GM12878 (cell line): ENCODE measurements around the gene SPATA46. TPM values are rescaled to one million over a fixed set of nuclear protein-coding genes. Genes with fewer than 3 reads are reported as not detected.

Source experiments
- BCL11A ChIP-seq: IDR thresholded peaks from 2 replicates; pipeline ENCODE4 v1.6.1; 2011; ENCODE audit warnings: low read depth, low read length
- SMAD5 ChIP-seq: IDR thresholded peaks from 2 replicates; pipeline ENCODE4 v1.6.1; 2016; ENCODE audit warnings: antibody characterized with exemption, low read depth
- TARDBP ChIP-seq: IDR thresholded peaks from 2 replicates; pipeline ENCODE4 v1.6.1; 2016; ENCODE audit warnings: borderline replicate concordance
- polyA plus RNA-seq, 11 experiments: library from polyadenylated mRNA; depleted of rRNA in 4 of 11; unstranded in 6 of 11; stranded (reverse) in 5 of 11; fragments of >200 nt; fragmentation: Nextera tagmentation in 4 of 11; fragmentation: Illumina TruSeq in 1 of 11; extraction: Ambion mirVana in 4 of 11; extraction: Trizol in 1 of 11; gene quantifications; 1 replicate in 1 of 11; 2 replicates in 10 of 11; pipeline versions ENCODE4 v1.2.1 to v1.2.3, GENCODE V29; 2011 to 2016; ENCODE audit warnings: inconsistent platforms in 2 of 11, missing spikeins in 2 of 11, low read depth in 1 of 11
- total RNA-seq, 4 experiments: library from RNA; depleted of rRNA in 3 of 4; stranded (reverse); fragments of >200 nt in 3 of 4; fragmentation: Illumina TruSeq in 1 of 4; extraction: Trizol in 1 of 4; gene quantifications; 2 replicates each; pipeline versions ENCODE4 v1.2.1 to v1.2.3, GENCODE V29; 2013 to 2021
- TF ChIP-seq, protein P1 (sequence below): fragments of 450-650 bp; IDR thresholded peaks from 2 replicates; pipeline ENCODE4 v1.6.1; 2018; ENCODE audit warnings: mild to moderate bottlenecking, low read depth, moderate library complexity; ENCODE audit not compliant: partially characterized antibody
- TF ChIP-seq, protein P2 (sequence below): fragments of 450-650 bp; formaldehyde crosslinking; IDR thresholded peaks from 2 replicates; pipeline ENCODE4 v1.5.0; 2022; ENCODE audit warnings: mild to moderate bottlenecking, missing genetic modification characterization
- TF ChIP-seq, protein P3 (sequence below): fragments of 450-650 bp; IDR thresholded peaks from 2 replicates; pipeline ENCODE4 v1.6.1; 2017; ENCODE audit warnings: mild to moderate bottlenecking, moderate library complexity
- TF ChIP-seq, protein P4 (sequence below): IDR thresholded peaks from 2 replicates; pipeline ENCODE4 v1.6.1; 2011; ENCODE audit warnings: low read depth, low read length, improper control_type of control experiment, borderline replicate concordance

SPATA46 gene
- total and polyA plus RNA-seq, 10 of the 15 experiments (the other 5 are each of a cell fraction or from before 2014, with no cell fraction given): not detected

DNA sequence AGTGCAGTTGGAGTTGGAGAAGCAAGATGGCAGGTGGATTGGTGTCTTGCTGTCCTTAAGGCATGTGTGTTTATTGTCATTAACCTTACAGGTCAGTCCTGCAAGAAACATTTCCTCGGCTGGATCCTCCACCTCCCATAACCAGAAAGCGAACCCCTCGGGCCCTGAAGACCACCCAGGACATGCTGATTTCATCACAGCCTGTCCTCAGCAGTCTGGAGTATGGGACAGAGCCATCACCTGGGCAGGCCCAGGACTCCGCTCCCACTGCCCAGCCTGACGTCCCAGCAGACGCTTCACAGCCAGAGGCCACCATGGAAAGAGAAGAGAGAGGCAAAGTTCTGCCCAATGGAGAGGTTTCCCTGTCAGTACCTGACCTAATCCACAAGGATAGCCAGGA is 6.4 kb upstream of the SPATA46 start (continued):
- TF ChIP-seq, protein P1, sequence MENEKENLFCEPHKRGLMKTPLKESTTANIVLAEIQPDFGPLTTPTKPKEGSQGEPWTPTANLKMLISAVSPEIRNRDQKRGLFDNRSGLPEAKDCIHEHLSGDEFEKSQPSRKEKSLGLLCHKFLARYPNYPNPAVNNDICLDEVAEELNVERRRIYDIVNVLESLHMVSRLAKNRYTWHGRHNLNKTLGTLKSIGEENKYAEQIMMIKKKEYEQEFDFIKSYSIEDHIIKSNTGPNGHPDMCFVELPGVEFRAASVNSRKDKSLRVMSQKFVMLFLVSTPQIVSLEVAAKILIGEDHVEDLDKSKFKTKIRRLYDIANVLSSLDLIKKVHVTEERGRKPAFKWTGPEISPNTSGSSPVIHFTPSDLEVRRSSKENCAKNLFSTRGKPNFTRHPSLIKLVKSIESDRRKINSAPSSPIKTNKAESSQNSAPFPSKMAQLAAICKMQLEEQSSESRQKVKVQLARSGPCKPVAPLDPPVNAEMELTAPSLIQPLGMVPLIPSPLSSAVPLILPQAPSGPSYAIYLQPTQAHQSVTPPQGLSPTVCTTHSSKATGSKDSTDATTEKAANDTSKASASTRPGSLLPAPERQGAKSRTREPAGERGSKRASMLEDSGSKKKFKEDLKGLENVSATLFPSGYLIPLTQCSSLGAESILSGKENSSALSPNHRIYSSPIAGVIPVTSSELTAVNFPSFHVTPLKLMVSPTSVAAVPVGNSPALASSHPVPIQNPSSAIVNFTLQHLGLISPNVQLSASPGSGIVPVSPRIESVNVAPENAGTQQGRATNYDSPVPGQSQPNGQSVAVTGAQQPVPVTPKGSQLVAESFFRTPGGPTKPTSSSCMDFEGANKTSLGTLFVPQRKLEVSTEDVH: no peak
- TF ChIP-seq, protein P2, sequence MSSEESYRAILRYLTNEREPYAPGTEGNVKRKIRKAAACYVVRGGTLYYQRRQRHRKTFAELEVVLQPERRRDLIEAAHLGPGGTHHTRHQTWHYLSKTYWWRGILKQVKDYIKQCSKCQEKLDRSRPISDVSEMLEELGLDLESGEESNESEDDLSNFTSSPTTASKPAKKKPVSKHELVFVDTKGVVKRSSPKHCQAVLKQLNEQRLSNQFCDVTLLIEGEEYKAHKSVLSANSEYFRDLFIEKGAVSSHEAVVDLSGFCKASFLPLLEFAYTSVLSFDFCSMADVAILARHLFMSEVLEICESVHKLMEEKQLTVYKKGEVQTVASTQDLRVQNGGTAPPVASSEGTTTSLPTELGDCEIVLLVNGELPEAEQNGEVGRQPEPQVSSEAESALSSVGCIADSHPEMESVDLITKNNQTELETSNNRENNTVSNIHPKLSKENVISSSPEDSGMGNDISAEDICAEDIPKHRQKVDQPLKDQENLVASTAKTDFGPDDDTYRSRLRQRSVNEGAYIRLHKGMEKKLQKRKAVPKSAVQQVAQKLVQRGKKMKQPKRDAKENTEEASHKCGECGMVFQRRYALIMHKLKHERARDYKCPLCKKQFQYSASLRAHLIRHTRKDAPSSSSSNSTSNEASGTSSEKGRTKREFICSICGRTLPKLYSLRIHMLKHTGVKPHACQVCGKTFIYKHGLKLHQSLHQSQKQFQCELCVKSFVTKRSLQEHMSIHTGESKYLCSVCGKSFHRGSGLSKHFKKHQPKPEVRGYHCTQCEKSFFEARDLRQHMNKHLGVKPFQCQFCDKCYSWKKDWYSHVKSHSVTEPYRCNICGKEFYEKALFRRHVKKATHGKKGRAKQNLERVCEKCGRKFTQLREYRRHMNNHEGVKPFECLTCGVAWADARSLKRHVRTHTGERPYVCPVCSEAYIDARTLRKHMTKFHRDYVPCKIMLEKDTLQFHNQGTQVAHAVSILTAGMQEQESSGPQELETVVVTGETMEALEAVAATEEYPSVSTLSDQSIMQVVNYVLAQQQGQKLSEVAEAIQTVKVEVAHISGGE (CRISPR knock-in tag): no peak
- TF ChIP-seq, protein P3, sequence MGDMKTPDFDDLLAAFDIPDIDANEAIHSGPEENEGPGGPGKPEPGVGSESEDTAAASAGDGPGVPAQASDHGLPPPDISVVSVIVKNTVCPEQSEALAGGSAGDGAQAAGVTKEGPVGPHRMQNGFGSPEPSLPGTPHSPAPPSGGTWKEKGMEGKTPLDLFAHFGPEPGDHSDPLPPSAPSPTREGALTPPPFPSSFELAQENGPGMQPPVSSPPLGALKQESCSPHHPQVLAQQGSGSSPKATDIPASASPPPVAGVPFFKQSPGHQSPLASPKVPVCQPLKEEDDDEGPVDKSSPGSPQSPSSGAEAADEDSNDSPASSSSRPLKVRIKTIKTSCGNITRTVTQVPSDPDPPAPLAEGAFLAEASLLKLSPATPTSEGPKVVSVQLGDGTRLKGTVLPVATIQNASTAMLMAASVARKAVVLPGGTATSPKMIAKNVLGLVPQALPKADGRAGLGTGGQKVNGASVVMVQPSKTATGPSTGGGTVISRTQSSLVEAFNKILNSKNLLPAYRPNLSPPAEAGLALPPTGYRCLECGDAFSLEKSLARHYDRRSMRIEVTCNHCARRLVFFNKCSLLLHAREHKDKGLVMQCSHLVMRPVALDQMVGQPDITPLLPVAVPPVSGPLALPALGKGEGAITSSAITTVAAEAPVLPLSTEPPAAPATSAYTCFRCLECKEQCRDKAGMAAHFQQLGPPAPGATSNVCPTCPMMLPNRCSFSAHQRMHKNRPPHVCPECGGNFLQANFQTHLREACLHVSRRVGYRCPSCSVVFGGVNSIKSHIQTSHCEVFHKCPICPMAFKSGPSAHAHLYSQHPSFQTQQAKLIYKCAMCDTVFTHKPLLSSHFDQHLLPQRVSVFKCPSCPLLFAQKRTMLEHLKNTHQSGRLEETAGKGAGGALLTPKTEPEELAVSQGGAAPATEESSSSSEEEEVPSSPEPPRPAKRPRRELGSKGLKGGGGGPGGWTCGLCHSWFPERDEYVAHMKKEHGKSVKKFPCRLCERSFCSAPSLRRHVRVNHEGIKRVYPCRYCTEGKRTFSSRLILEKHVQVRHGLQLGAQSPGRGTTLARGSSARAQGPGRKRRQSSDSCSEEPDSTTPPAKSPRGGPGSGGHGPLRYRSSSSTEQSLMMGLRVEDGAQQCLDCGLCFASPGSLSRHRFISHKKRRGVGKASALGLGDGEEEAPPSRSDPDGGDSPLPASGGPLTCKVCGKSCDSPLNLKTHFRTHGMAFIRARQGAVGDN: no peak
- no peak for TF ChIP-seq BCL11A
- TF ChIP-seq, protein P4, sequence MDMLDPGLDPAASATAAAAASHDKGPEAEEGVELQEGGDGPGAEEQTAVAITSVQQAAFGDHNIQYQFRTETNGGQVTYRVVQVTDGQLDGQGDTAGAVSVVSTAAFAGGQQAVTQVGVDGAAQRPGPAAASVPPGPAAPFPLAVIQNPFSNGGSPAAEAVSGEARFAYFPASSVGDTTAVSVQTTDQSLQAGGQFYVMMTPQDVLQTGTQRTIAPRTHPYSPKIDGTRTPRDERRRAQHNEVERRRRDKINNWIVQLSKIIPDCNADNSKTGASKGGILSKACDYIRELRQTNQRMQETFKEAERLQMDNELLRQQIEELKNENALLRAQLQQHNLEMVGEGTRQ: no peak
- TF ChIP-seq SMAD5: no peak
- TF ChIP-seq TARDBP: no peak
